ENCODE results near the gene MUC16. TPM values are rescaled to one million over a fixed set of nuclear protein-coding genes. Genes with fewer than 3 reads are reported as not detected.

The MUC16 gene
- total RNA-seq, 2 experiments from 2014 or later, result not detected

DNA sequence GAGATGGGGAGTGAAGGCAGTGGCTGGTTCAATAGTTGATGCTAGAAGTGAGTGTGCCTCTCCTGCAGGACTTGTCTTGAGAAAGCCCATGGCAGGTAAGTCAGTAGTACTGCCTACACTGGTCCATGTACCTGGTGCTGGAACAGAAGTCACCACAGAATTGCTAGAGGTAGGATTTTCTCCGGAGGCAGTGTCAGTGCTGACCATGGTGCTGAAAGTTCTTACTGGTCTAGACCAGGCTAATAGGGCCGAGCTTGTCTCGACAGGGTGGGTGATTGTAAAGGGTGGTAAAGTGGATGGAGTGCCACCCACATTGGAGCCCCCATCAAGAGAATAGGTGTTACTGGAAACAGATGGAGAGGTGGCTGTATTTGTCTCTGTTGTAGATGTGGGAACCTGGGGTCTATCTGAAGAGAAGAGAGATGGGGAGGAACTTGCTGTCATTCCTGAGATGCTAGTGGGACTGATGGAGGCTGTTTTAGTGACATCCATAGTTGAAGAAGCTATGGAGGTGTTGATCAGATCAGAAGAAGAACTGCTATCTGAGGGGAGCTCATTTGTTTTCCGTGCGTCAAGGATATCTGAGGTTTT is 36.6 kb downstream of the MUC16 start:
- TF ChIP-seq, protein P1, sequence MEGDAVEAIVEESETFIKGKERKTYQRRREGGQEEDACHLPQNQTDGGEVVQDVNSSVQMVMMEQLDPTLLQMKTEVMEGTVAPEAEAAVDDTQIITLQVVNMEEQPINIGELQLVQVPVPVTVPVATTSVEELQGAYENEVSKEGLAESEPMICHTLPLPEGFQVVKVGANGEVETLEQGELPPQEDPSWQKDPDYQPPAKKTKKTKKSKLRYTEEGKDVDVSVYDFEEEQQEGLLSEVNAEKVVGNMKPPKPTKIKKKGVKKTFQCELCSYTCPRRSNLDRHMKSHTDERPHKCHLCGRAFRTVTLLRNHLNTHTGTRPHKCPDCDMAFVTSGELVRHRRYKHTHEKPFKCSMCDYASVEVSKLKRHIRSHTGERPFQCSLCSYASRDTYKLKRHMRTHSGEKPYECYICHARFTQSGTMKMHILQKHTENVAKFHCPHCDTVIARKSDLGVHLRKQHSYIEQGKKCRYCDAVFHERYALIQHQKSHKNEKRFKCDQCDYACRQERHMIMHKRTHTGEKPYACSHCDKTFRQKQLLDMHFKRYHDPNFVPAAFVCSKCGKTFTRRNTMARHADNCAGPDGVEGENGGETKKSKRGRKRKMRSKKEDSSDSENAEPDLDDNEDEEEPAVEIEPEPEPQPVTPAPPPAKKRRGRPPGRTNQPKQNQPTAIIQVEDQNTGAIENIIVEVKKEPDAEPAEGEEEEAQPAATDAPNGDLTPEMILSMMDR (IDR thresholded peaks at IDR 0.05), result no peak
- H3K4me1 Mint-ChIP-seq (ENCODE audit: low read depth), result no peaks in the 10 kb centered on the region
- no peak overlapping the region for H3K27ac Mint-ChIP-seq
- no peak for ATAC-seq
- ChIA-PET POLR2A (no interaction called here), CTCF (no interaction called here)
- H3K27me3 Mint-ChIP-seq, result peaks cover 16% of the 10 kb centered on the region
- no peak overlapping the region for H3K4me3 Mint-ChIP-seq
- DNase-seq, result peak; percentile 4
- intact Hi-C loops (cut with micrococcal nuclease), result no loop called here
- no peaks in the 10 kb centered on the region for H3K36me3 Mint-ChIP-seq (ENCODE audit: low read depth)
- H3K9me3 Mint-ChIP-seq, result peaks cover 11% of the 10 kb centered on the region

DNA sequence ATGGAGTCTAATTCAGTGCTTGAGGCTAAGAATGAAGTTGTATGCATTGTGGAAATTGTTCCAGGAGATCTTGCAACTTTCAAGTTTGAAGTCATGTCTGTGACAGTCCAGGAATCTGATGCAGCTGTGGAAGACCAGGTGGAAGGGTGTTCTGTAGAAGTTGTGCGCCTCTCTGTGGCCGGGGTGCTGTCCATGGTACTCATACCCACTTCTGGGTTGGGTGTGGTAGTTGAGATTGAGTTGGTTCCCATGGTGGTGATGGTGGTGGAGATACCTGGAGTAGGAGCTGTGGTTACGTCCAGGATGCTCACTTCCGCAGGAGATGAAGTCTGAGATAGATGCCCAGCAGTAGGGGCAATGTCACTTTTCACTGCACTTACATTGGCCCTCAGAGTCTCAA is 44.3 kb downstream of the MUC16 start:
- CTCF ChIA-PET, result no interaction called here

More for the DNA sequence above, 44.3 kb downstream of the MUC16 start:
- POLR2A ChIA-PET, result no interaction called here
- no peak for ATAC-seq
- H3K27me3 Mint-ChIP-seq, result peaks cover 11% of the 10 kb centered on the region
- TF ChIP-seq, protein P1 (IDR thresholded peaks at IDR 0.05), result no peak
- H3K9me3 Mint-ChIP-seq, result no peaks in the 10 kb centered on the region
- no peaks in the 10 kb centered on the region for H3K36me3 Mint-ChIP-seq (ENCODE audit: low read depth)
- H3K27ac Mint-ChIP-seq, result no peak overlapping the region
- no peak overlapping the region for H3K4me3 Mint-ChIP-seq
- intact Hi-C loops (cut with micrococcal nuclease), result no loop called here
- peak; percentile 6 for DNase-seq
- H3K4me1 Mint-ChIP-seq (ENCODE audit: low read depth), result no peaks in the 10 kb centered on the region

Other genes with a start within 250 kb of the MUC16 start
- 10 to 100 TPM; 31.3 to 35.3 TPM for gene ZNF558, start 178.1 kb downstream of the MUC16 start, total RNA-seq
- not detected for gene MBD3L1, start 178.0 kb downstream of the MUC16 start, total RNA-seq
- gene OR1M1, start 76.7 kb upstream of the MUC16 start, total RNA-seq, result not detected
- gene OR7G2, start 97.1 kb upstream of the MUC16 start, total RNA-seq, result not detected
- gene OR7G1, start 105.4 kb upstream of the MUC16 start, total RNA-seq, result not detected
- gene OR7G3, start 116.5 kb upstream of the MUC16 start, total RNA-seq, result not detected
- gene ZNF317, start 130.0 kb upstream of the MUC16 start, total RNA-seq, result 10 to 100 TPM; 41.4 to 41.7 TPM
- gene OR7D2, start 168.6 kb upstream of the MUC16 start, total RNA-seq, result under 1 TPM in 1 of 2 experiments, not detected in 1; 0.11 TPM
- not detected for gene OR7D4, start 209.2 kb upstream of the MUC16 start, total RNA-seq
- not detected for gene OR7E24, start 240.5 kb upstream of the MUC16 start, total RNA-seq